GM04503 (cell line): ENCODE measurements around the gene ANKRD24.
"Not testable (repeated sequence)": the region's sequence is repeated elsewhere in the genome, so short reads cannot be mapped to it uniquely, and the experiment has no call there.

ENCODE experiments used
- DNase-seq: peaks from one replicate; pipeline ENCODE4 v3.0.0-alpha.2; 2012; ENCODE audit warnings: low read depth

ANKRD24 gene

GRCh38 chr19:4173479-4174212 lies 8.8 kb upstream of the ANKRD24 start:
- no peak for DNase-seq

GRCh38 chr19:4174213-4174894 lies 8.1 kb upstream of the ANKRD24 start:
- no peak for DNase-seq

GRCh38 chr19:4174895-4175668 lies 7.4 kb upstream of the ANKRD24 start:
- no peak for DNase-seq

- DNase-seq = no peak
Measured at GRCh38 chr19:4175669-4175931, 6.9 kb upstream of the ANKRD24 start.

- DNase-seq = no peak
Measured at GRCh38 chr19:4177146-4177545, 5.3 kb upstream of the ANKRD24 start.

- DNase-seq = no peak
Measured at GRCh38 chr19:4178990-4179389, 3.5 kb upstream of the ANKRD24 start.

GRCh38 chr19:4181053-4181508 lies 1.4 kb upstream of the ANKRD24 start:
- no peak for DNase-seq

- DNase-seq = no peak
Measured at GRCh38 chr19:4183967-4184717, 1.7 kb downstream of the ANKRD24 start.

GRCh38 chr19:4184718-4185352 lies 2.3 kb downstream of the ANKRD24 start:
- no peak for DNase-seq

- DNase-seq = no peak
Measured at GRCh38 chr19:4185413-4186086, 3.1 kb downstream of the ANKRD24 start.

- no peak for DNase-seq
Measured at GRCh38 chr19:4186087-4186993, 3.9 kb downstream of the ANKRD24 start.

GRCh38 chr19:4187313-4188122 lies 5.0 kb downstream of the ANKRD24 start:
- no peak for DNase-seq

GRCh38 chr19:4189641-4190040 lies 7.2 kb downstream of the ANKRD24 start:
- no peak for DNase-seq

- DNase-seq = not testable (repeated sequence)
Measured at GRCh38 chr19:4192537-4192936, 10.0 kb downstream of the ANKRD24 start.

- DNase-seq = no peak
Measured at GRCh38 chr19:4194353-4194752, 11.9 kb downstream of the ANKRD24 start.

- DNase-seq = no peak
Measured at GRCh38 chr19:4196009-4196408, 13.5 kb downstream of the ANKRD24 start.

- DNase-seq = no peak
Measured at GRCh38 chr19:4196587-4197148, 14.2 kb downstream of the ANKRD24 start.

GRCh38 chr19:4197228-4197624 lies 14.7 kb downstream of the ANKRD24 start:
- no peak for DNase-seq
